Liver (tissue), 9 donors: ENCODE measurements around the gene IREB2. TPM values are rescaled to one million over a fixed set of nuclear protein-coding genes. Genes with fewer than 3 reads are reported as not detected.

Experiments
- DNase-seq: peaks from one replicate; pipeline ENCODE4 v3.0.0-alpha.2; 2017; ENCODE audit warnings: low spot score
- H3K27ac ChIP-seq, 2 donors: one replicate each; pipeline ENCODE4 v1.7.0; 2013; ENCODE audit warnings: inconsistent platforms in 2 of 2, low read length in 2 of 2, control low read depth in 1 of 2, low read depth in 1 of 2, mild to moderate bottlenecking in 1 of 2
- H3K27me3 ChIP-seq, 4 donors: one replicate each; pipeline versions ENCODE4 v1.6.1 to v1.7.0; 2013; ENCODE audit warnings: low read length in 3 of 4, inconsistent platforms in 1 of 4, mild to moderate bottlenecking in 1 of 4, moderate library complexity in 1 of 4; ENCODE audit not compliant: control insufficient read depth in 4 of 4, insufficient read depth in 4 of 4
- H3K36me3 ChIP-seq, 4 donors: one replicate each; pipeline versions ENCODE4 v1.6.1 to v1.7.0; 2013; ENCODE audit warnings: low read length in 3 of 4, mild to moderate bottlenecking in 3 of 4, low read depth in 1 of 4, moderate library complexity in 1 of 4; ENCODE audit not compliant: control insufficient read depth in 4 of 4, insufficient read depth in 3 of 4
- H3K4me1 ChIP-seq, 4 donors: one replicate each; pipeline versions ENCODE4 v1.6.1 to v1.7.0; 2013; ENCODE audit warnings: low read length in 3 of 4, mild to moderate bottlenecking in 3 of 4, moderate library complexity in 1 of 4; ENCODE audit not compliant: control insufficient read depth in 4 of 4, insufficient read depth in 4 of 4
- H3K4me3 ChIP-seq, 3 donors: one replicate each; pipeline versions ENCODE4 v1.6.1 to v1.7.0; 2013; ENCODE audit warnings: low read length in 3 of 3, control low read depth in 1 of 3, low read depth in 1 of 3, mild to moderate bottlenecking in 1 of 3
- H3K9ac ChIP-seq, 2 donors: one replicate each; pipeline ENCODE4 v1.7.0; 2013; ENCODE audit warnings: low read length in 2 of 2, mild to moderate bottlenecking in 2 of 2, moderate library complexity in 2 of 2, control low read depth in 1 of 2, low read depth in 1 of 2
- H3K9me3 ChIP-seq, 4 donors: one replicate each; pipeline versions ENCODE4 v1.6.1 to v1.7.0; 2013; ENCODE audit warnings: low read length in 3 of 4; ENCODE audit not compliant: control insufficient read depth in 4 of 4
- EGR1 ChIP-seq, 2 donors: IDR thresholded peaks; 2 replicates each; pipeline ENCODE4 v1.6.1; 2016 to 2018; ENCODE audit warnings: antibody characterized with exemption in 2 of 2, low read depth in 2 of 2
- FOXA1 ChIP-seq: IDR thresholded peaks from 2 replicates; pipeline ENCODE4 v1.6.1; 2016; ENCODE audit warnings: antibody characterized with exemption
- FOXA2 ChIP-seq: IDR thresholded peaks from 2 replicates; pipeline ENCODE4 v1.6.1; 2016; ENCODE audit warnings: antibody characterized with exemption
- GABPA ChIP-seq, 2 donors: IDR thresholded peaks in 1 of 2; conservative IDR thresholded peaks in 1 of 2; 2 replicates each; pipeline ENCODE4 v1.6.1; 2016; ENCODE audit warnings: antibody characterized with exemption in 2 of 2, mild to moderate bottlenecking in 1 of 2, moderate library complexity in 1 of 2
- HNF4A ChIP-seq, 2 donors: conservative IDR thresholded peaks; 2 replicates each; pipeline ENCODE4 v1.6.1; 2016; ENCODE audit warnings: antibody characterized with exemption in 2 of 2, mild to moderate bottlenecking in 2 of 2
- HNF4G ChIP-seq: IDR thresholded peaks from 2 replicates; pipeline ENCODE4 v1.6.1; 2016; ENCODE audit warnings: antibody characterized with exemption
- JUND ChIP-seq, 2 donors: IDR thresholded peaks; 2 replicates each; pipeline ENCODE4 v1.6.1; 2016; ENCODE audit warnings: antibody characterized with exemption in 2 of 2
- NR2F2 ChIP-seq: IDR thresholded peaks from 2 replicates; pipeline ENCODE4 v1.6.1; 2016; ENCODE audit warnings: antibody characterized with exemption
- RAD21 ChIP-seq, 2 donors: IDR thresholded peaks; 2 replicates each; pipeline ENCODE4 v1.6.1; 2016; ENCODE audit warnings: antibody characterized with exemption in 2 of 2, mild to moderate bottlenecking in 2 of 2
- RXRA ChIP-seq, 2 donors: IDR thresholded peaks; 2 replicates each; pipeline ENCODE4 v1.6.1; 2017 to 2018; ENCODE audit warnings: antibody characterized with exemption in 2 of 2, mild to moderate bottlenecking in 1 of 2
- SP1 ChIP-seq: IDR thresholded peaks from 2 replicates; pipeline ENCODE4 v1.6.1; 2018; ENCODE audit warnings: antibody characterized with exemption, mild to moderate bottlenecking
- TAF1 ChIP-seq: conservative IDR thresholded peaks from 2 replicates; pipeline ENCODE4 v1.6.1; 2016; ENCODE audit warnings: antibody characterized with exemption, mild to moderate bottlenecking
- YY1 ChIP-seq: IDR thresholded peaks from 2 replicates; pipeline ENCODE4 v1.6.1; 2016; ENCODE audit warnings: antibody characterized with exemption, mild to moderate bottlenecking
- WGBS: extraction: QIAGEN DNeasy Blood & Tissue Kit; methylation state at CpG from one replicate; pipeline ENCODE4 v1.1.7; 2013; 5-methylcytosine and 5-hydroxymethylcytosine counted together
- polyA plus RNA-seq, 2 donors: library from polyadenylated mRNA; stranded (reverse) in 1 of 2; unstranded in 1 of 2; fragments of 200-250 nt in 1 of 2; fragments of >200 nt in 1 of 2; fragmentation: Nextera tagmentation in 1 of 2; extraction: Ambion mirVana in 1 of 2; gene quantifications; one replicate each; pipeline versions ENCODE4 v1.2.1 to v1.2.3, GENCODE V29; 2013 to 2015
- total RNA-seq, 2 donors: library from RNA; depleted of rRNA; stranded (reverse); fragments of >200 nt; gene quantifications; one replicate each; pipeline ENCODE4 v1.2.3, GENCODE V29; 2014
- TF ChIP-seq, protein P1 (sequence below): IDR thresholded peaks from 2 replicates; pipeline ENCODE4 v1.6.1; 2016; ENCODE audit warnings: antibody characterized with exemption
- TF ChIP-seq, protein P2 (sequence below): IDR thresholded peaks from 2 replicates; pipeline ENCODE4 v1.6.1; 2016; ENCODE audit warnings: antibody characterized with exemption
- TF ChIP-seq, protein P3 (sequence below): IDR thresholded peaks from 2 replicates; pipeline ENCODE4 v1.6.1; 2016; ENCODE audit warnings: antibody characterized with exemption
- TF ChIP-seq, protein P4 (sequence below): fragments of 150-350 bp; IDR thresholded peaks from 2 replicates; pipeline ENCODE4 v1.5.1; 2017; ENCODE audit warnings: improper control_type of control experiment, low read depth, low read length; ENCODE audit not compliant: missing input control
- TF ChIP-seq, protein P5 (sequence below): IDR thresholded peaks from 2 replicates; pipeline ENCODE4 v1.6.1; 2016; ENCODE audit warnings: antibody characterized with exemption, mild to moderate bottlenecking
- donor health status: healthy.
- donor health status: healthy.
- donor health status: healthy.
- donor health status: healthy.
- donor health status: healthy.

Gene IREB2
- total and polyA plus RNA-seq, 4 donors: 7.0 to 51.4 (median 17.0) TPM

DNA sequence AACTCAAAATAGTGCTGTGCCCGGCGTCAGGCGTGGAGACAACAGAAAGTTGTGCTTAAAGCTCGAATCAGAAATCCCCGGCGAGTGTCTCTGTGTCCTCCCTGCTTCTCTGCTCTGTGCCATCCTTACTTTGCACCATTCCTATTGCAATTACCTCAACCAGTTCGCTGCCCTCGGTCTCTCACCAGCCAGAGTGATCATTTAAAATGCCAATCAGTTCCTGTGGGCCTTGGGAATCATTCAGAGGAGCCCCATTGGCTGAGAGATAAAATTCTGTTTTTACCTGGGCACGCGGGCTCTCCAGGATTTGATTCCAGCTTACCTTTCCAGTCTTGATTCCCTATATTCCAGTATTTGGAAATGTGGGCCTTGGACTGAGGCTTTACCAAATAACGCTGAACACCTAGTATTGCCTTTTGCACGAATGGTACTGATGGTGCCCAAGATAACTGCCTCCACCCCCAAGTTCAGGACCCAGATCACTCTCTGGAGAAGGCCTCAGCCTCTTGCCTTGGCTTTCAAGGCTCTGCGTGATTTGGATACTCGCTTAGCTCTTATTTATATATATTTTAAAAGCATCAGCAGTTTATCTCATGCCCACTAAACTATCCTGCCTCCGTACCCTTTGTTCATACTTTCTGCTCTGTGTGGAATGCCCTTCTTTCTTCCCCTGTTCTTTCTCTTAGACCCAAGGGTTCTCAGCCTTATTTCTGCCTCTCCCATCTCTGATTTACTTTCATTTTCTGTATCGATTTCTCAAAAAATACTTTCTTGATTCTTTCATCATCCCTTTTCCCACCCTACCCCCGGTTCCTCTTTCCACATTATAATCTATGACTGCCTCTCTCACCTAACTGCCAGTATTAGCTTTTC, 103.1 kb downstream of the IREB2 start:
- Histone ChIP-seq H3K4me1 (peaks cover 0 to 21% (median 11%) of the 10 kb centered on the region in 4 donors), H3K27ac (peak overlapping the region; percentile 96 to 98), H3K4me3 (peak overlapping the region; percentile 90 to 98 (median 92)), H3K27me3 (no peaks in the 10 kb centered on the region), H3K36me3 (peaks cover 5 to 28% (median 26%) of the 10 kb centered on the region in 4 donors), H3K9ac (peak overlapping the region; percentile 98 to 100), H3K9me3 (no peaks in the 10 kb centered on the region)
- no peak for DNase-seq
- WGBS: 1% methylated on average over 17 of the region's 17 CpGs
- TF ChIP-seq HNF4G (no peak), SP1 (no peak), NR2F2 (no peak), TAF1 (no peak), YY1 (no peak), FOXA2 (no peak), RAD21 (IDR thresholded peaks at IDR 0.05) (no peak), FOXA1 (no peak), RXRA (IDR thresholded peaks at IDR 0.05) (no peak), HNF4A (conservative IDR thresholded peaks at IDR 0.05) (no peak), EGR1 (IDR thresholded peaks at IDR 0.05; ENCODE audit: low read depth in 2 of 2) (no peak), JUND (IDR thresholded peaks at IDR 0.05) (no peak), GABPA (IDR thresholded peaks at IDR 0.05 in 1 of 2, conservative IDR thresholded peaks at IDR 0.05 in 1 of 2) (no peak)
- TF ChIP-seq, protein P1, sequence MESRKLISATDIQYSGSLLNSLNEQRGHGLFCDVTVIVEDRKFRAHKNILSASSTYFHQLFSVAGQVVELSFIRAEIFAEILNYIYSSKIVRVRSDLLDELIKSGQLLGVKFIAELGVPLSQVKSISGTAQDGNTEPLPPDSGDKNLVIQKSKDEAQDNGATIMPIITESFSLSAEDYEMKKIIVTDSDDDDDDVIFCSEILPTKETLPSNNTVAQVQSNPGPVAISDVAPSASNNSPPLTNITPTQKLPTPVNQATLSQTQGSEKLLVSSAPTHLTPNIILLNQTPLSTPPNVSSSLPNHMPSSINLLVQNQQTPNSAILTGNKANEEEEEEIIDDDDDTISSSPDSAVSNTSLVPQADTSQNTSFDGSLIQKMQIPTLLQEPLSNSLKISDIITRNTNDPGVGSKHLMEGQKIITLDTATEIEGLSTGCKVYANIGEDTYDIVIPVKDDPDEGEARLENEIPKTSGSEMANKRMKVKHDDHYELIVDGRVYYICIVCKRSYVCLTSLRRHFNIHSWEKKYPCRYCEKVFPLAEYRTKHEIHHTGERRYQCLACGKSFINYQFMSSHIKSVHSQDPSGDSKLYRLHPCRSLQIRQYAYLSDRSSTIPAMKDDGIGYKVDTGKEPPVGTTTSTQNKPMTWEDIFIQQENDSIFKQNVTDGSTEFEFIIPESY: no peak
- TF ChIP-seq, protein P2, sequence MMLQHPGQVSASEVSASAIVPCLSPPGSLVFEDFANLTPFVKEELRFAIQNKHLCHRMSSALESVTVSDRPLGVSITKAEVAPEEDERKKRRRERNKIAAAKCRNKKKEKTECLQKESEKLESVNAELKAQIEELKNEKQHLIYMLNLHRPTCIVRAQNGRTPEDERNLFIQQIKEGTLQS: no peak
- TF ChIP-seq, protein P3, sequence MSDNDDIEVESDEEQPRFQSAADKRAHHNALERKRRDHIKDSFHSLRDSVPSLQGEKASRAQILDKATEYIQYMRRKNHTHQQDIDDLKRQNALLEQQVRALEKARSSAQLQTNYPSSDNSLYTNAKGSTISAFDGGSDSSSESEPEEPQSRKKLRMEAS: no peak
- TF ChIP-seq, protein P4, sequence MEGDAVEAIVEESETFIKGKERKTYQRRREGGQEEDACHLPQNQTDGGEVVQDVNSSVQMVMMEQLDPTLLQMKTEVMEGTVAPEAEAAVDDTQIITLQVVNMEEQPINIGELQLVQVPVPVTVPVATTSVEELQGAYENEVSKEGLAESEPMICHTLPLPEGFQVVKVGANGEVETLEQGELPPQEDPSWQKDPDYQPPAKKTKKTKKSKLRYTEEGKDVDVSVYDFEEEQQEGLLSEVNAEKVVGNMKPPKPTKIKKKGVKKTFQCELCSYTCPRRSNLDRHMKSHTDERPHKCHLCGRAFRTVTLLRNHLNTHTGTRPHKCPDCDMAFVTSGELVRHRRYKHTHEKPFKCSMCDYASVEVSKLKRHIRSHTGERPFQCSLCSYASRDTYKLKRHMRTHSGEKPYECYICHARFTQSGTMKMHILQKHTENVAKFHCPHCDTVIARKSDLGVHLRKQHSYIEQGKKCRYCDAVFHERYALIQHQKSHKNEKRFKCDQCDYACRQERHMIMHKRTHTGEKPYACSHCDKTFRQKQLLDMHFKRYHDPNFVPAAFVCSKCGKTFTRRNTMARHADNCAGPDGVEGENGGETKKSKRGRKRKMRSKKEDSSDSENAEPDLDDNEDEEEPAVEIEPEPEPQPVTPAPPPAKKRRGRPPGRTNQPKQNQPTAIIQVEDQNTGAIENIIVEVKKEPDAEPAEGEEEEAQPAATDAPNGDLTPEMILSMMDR: no peak
- TF ChIP-seq, protein P5, sequence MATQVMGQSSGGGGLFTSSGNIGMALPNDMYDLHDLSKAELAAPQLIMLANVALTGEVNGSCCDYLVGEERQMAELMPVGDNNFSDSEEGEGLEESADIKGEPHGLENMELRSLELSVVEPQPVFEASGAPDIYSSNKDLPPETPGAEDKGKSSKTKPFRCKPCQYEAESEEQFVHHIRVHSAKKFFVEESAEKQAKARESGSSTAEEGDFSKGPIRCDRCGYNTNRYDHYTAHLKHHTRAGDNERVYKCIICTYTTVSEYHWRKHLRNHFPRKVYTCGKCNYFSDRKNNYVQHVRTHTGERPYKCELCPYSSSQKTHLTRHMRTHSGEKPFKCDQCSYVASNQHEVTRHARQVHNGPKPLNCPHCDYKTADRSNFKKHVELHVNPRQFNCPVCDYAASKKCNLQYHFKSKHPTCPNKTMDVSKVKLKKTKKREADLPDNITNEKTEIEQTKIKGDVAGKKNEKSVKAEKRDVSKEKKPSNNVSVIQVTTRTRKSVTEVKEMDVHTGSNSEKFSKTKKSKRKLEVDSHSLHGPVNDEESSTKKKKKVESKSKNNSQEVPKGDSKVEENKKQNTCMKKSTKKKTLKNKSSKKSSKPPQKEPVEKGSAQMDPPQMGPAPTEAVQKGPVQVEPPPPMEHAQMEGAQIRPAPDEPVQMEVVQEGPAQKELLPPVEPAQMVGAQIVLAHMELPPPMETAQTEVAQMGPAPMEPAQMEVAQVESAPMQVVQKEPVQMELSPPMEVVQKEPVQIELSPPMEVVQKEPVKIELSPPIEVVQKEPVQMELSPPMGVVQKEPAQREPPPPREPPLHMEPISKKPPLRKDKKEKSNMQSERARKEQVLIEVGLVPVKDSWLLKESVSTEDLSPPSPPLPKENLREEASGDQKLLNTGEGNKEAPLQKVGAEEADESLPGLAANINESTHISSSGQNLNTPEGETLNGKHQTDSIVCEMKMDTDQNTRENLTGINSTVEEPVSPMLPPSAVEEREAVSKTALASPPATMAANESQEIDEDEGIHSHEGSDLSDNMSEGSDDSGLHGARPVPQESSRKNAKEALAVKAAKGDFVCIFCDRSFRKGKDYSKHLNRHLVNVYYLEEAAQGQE: no peak
